HEK293 (cell line): Measurements from ENCODE around the gene LETM1.

Experiments
- CTCF ChIA-PET: fragments of 350-600 bp; formaldehyde crosslinking; extraction: SDS; loops from one replicate; lab custom pipeline; 2021; ENCODE audit warnings: antibody characterized with exemption; lab: Yijun Ruan, JAX
- POLR2A ChIA-PET: fragments of 300-600 bp; formaldehyde crosslinking; extraction: SDS; loops from one replicate; lab custom pipeline; 2020; ENCODE audit warnings: antibody characterized with exemption, inconsistent platforms; lab: Yijun Ruan, JAX
- H3K27ac ChIP-seq: fragments of 200-500 bp; sonication (Bioruptor generic); 2 replicates; pipeline ENCODE4 v1.5.1; 2014; ENCODE audit warnings: low read depth, low read length, control low read depth, inconsistent platforms; ENCODE audit errors: extremely low read depth
- H3K36me3 ChIP-seq, 2 experiments: fragments of 200-500 bp in 1 of 2; sonication (Bioruptor generic) in 1 of 2; 1 replicate in 1 of 2; 2 replicates in 1 of 2; pipeline ENCODE4 v1.5.1; 2014 to 2017; ENCODE audit warnings: inconsistent platforms in 2 of 2, low read length in 2 of 2; ENCODE audit not compliant: control insufficient read depth in 2 of 2, insufficient read depth in 1 of 2
- H3K4me1 ChIP-seq: fragments of 200-500 bp; sonication (Bioruptor generic); 2 replicates; pipeline ENCODE4 v1.5.1; 2014; ENCODE audit warnings: mild to moderate bottlenecking, low read length, inconsistent platforms; ENCODE audit not compliant: control insufficient read depth, insufficient read depth
- H3K4me3 ChIP-seq: 2 replicates; pipeline ENCODE4 v1.5.1; 2011; ENCODE audit warnings: low read depth, mild to moderate bottlenecking, control low read depth, low read length, moderate library complexity
- H3K9me3 ChIP-seq: fragments of 200-500 bp; sonication (Bioruptor generic); 2 replicates; pipeline ENCODE4 v1.5.1; 2014; ENCODE audit warnings: low read depth, low read length, inconsistent platforms; ENCODE audit not compliant: control insufficient read depth, insufficient read depth
- HOXC10 ChIP-seq: sonication (generic); formaldehyde crosslinking; IDR thresholded peaks from 2 replicates; pipeline ENCODE4 v1.8.1; 2023; ENCODE audit warnings: mild to moderate bottlenecking, missing genetic modification reagents
- KLF8 ChIP-seq: fragments of 450-650 bp; formaldehyde crosslinking; IDR thresholded peaks from 2 replicates; pipeline ENCODE4 v1.5.1; 2016; ENCODE audit warnings: missing biosample characterization, missing genetic modification characterization
- SCRT2 ChIP-seq: fragments of 450-650 bp; formaldehyde crosslinking; IDR thresholded peaks from 2 replicates; pipeline ENCODE4 v1.5.1; 2016; ENCODE audit warnings: missing biosample characterization, missing genetic modification characterization
- SP7 ChIP-seq: fragments of 450-650 bp; formaldehyde crosslinking; IDR thresholded peaks from 2 replicates; pipeline ENCODE4 v1.5.1; 2016; ENCODE audit warnings: missing biosample characterization, missing genetic modification characterization
- ZBTB1 ChIP-seq: fragments of 450-650 bp; formaldehyde crosslinking; IDR thresholded peaks from 2 replicates; pipeline ENCODE4 v1.5.1; 2016; ENCODE audit warnings: missing biosample characterization, missing genetic modification characterization
- ZBTB17 ChIP-seq: fragments of 450-650 bp; formaldehyde crosslinking; IDR thresholded peaks from 2 replicates; pipeline ENCODE4 v1.5.1; 2016; ENCODE audit warnings: missing biosample characterization, missing genetic modification characterization
- ZBTB48 ChIP-seq: fragments of 450-650 bp; formaldehyde crosslinking; IDR thresholded peaks from 2 replicates; pipeline ENCODE4 v1.5.1; 2016; ENCODE audit warnings: missing biosample characterization, missing genetic modification characterization
- ZBTB7A ChIP-seq: fragments of 450-650 bp; formaldehyde crosslinking; IDR thresholded peaks from 2 replicates; pipeline ENCODE4 v1.5.1; 2016; ENCODE audit warnings: low read depth, missing biosample characterization, missing genetic modification characterization
- ZNF16 ChIP-seq: fragments of 450-650 bp; formaldehyde crosslinking; IDR thresholded peaks from 2 replicates; pipeline ENCODE4 v1.5.1; 2016; ENCODE audit warnings: low read depth, missing biosample characterization, missing genetic modification characterization
- ZNF184 ChIP-seq: fragments of 450-650 bp; IDR thresholded peaks from 2 replicates; pipeline ENCODE4 v1.5.1; 2018; ENCODE audit warnings: missing biosample characterization, mild to moderate bottlenecking, missing genetic modification characterization
- ZNF23 ChIP-seq: fragments of 450-650 bp; formaldehyde crosslinking; IDR thresholded peaks from 2 replicates; pipeline ENCODE4 v1.5.1; 2016; ENCODE audit warnings: missing biosample characterization, missing genetic modification characterization, borderline replicate concordance
- ZNF292 ChIP-seq: fragments of 450-650 bp; formaldehyde crosslinking; IDR thresholded peaks from 2 replicates; pipeline ENCODE4 v1.5.1; 2016; ENCODE audit warnings: low read depth, missing biosample characterization, missing genetic modification characterization, borderline replicate concordance
- ZNF302 ChIP-seq: fragments of 450-650 bp; formaldehyde crosslinking; IDR thresholded peaks from 2 replicates; pipeline ENCODE4 v1.5.1; 2016; ENCODE audit warnings: missing biosample characterization, missing genetic modification characterization, low read depth
- ZNF426 ChIP-seq: fragments of 450-650 bp; formaldehyde crosslinking; IDR thresholded peaks from 2 replicates; pipeline ENCODE4 v1.5.1; 2017; ENCODE audit warnings: missing biosample characterization, missing genetic modification characterization, mild to moderate bottlenecking, inconsistent platforms, moderate library complexity
- ZNF473 ChIP-seq: fragments of 450-650 bp; formaldehyde crosslinking; IDR thresholded peaks from 2 replicates; pipeline ENCODE4 v1.5.1; 2017; ENCODE audit warnings: missing biosample characterization, missing genetic modification characterization
- ZNF529 ChIP-seq: fragments of 450-650 bp; formaldehyde crosslinking; IDR thresholded peaks from 2 replicates; pipeline ENCODE4 v1.5.1; 2017; ENCODE audit warnings: missing genetic modification characterization, missing biosample characterization; ENCODE audit not compliant: insufficient replicate concordance
- ZNF549 ChIP-seq: fragments of 450-650 bp; IDR thresholded peaks from 2 replicates; pipeline ENCODE4 v1.5.1; 2018; ENCODE audit warnings: missing biosample characterization, missing genetic modification characterization, mild to moderate bottlenecking, inconsistent platforms, moderate library complexity
- ZNF629 ChIP-seq: fragments of 450-650 bp; formaldehyde crosslinking; IDR thresholded peaks from 2 replicates; pipeline ENCODE4 v1.5.1; 2017; ENCODE audit warnings: missing biosample characterization, missing genetic modification characterization
- ZNF660 ChIP-seq: fragments of 450-650 bp; IDR thresholded peaks from 2 replicates; pipeline ENCODE4 v1.5.1; 2018; ENCODE audit warnings: missing biosample characterization, mild to moderate bottlenecking, missing genetic modification characterization
- ZSCAN30 ChIP-seq: fragments of 450-650 bp; IDR thresholded peaks from 2 replicates; pipeline ENCODE4 v1.5.1; 2018; ENCODE audit warnings: missing biosample characterization, mild to moderate bottlenecking, missing genetic modification characterization, moderate library complexity
- TF ChIP-seq, protein P1 (sequence below): fragments of 450-650 bp; formaldehyde crosslinking; IDR thresholded peaks from 2 replicates; pipeline ENCODE4 v1.5.1; 2016; ENCODE audit warnings: missing biosample characterization, missing genetic modification characterization
- TF ChIP-seq, protein P2 (sequence below): sonication (generic); formaldehyde crosslinking; IDR thresholded peaks from 2 replicates; pipeline ENCODE4 v1.8.1; 2022; ENCODE audit warnings: mild to moderate bottlenecking, moderate library complexity, missing genetic modification reagents
- TF ChIP-seq, protein P3 (sequence below): fragments of 450-650 bp; formaldehyde crosslinking; IDR thresholded peaks from 2 replicates; pipeline ENCODE4 v1.5.1; 2016; ENCODE audit warnings: missing biosample characterization, missing genetic modification characterization

The LETM1 gene

DNA sequence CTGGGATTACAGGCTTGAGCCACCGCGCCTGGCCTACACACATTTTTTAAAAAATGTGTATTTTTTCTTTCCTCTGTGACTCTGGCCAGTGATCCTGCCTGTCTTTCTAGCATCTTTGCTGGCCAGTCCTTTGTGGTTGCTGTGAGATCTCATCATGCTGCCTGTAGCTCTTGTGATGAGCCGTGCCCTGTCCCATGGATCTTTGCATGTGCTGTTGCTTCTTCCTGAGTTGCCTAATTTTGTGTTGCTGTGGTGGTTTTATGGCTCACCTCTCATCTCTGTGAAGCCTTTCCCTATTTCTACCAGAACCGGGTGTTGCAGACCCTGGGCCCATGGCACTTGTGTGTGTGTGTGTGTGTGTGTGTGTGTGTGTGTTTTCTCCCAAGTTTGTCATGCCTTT lies 23.5 kb upstream of the LETM1 start:
- ChIA-PET POLR2A (no interaction called here), CTCF (interaction anchor here (0.7 to 2.2 kb wide), 2 partner anchors 20 to 38 kb away, joined by 3 to 9 read pairs; no protein-coding TSS in a partner anchor)
- H3K9me3 ChIP-seq: no peaks in the 10 kb centered on the region
- peak; percentile 79; the same call in 1 of the 2 replicates for TF ChIP-seq ZBTB17 (tag by site-specific recombination)
- no peak for TF ChIP-seq KLF8
- no peak for TF ChIP-seq ZNF184 (tag by site-specific recombination)
- no peak for TF ChIP-seq ZNF302 (tag by site-specific recombination)
- no peak for TF ChIP-seq ZNF23 (tag by site-specific recombination)
- peak; percentile 92 for TF ChIP-seq SCRT2 (tag by site-specific recombination)
- no peak for TF ChIP-seq ZBTB48 (tag by site-specific recombination)
- TF ChIP-seq ZNF426: no peak
- no peaks in the 10 kb centered on the region; a peak in 1 of 3 replicates for H3K36me3 ChIP-seq
- no peaks in the 10 kb centered on the region for H3K4me1 ChIP-seq
- H3K4me3 ChIP-seq: no peak overlapping the region
- H3K27ac ChIP-seq: no peak overlapping the region

DNA sequence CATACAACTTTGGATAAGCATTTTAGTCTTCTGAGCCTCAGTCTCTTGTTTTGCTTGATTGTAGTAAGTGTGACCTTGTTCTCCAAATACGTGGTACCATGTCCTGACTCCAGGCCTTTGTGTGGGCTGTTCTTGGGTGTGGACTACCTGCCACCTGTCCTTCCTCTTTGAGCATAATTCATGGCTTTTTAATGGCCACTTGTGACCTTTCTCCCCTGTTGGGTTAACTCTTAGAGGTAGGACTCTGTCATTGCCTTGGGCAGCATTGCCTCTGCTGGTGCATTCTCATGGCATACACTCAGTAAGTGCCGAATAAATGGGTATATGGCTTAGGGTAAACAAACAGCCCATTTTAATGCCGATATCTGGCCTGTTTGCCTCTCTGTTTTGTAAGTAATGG lies 18.2 kb upstream of the LETM1 start:
- TF ChIP-seq, protein P1, sequence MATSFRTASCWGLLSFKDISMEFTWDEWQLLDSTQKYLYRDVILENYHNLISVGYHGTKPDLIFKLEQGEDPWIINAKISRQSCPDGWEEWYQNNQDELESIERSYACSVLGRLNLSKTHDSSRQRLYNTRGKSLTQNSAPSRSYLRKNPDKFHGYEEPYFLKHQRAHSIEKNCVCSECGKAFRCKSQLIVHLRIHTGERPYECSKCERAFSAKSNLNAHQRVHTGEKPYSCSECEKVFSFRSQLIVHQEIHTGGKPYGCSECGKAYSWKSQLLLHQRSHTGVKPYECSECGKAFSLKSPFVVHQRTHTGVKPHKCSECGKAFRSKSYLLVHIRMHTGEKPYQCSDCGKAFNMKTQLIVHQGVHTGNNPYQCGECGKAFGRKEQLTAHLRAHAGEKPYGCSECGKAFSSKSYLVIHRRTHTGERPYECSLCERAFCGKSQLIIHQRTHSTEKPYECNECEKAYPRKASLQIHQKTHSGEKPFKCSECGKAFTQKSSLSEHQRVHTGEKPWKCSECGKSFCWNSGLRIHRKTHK: no peak
- TF ChIP-seq ZBTB7A (no peak), ZBTB1 (tag by site-specific recombination) (no peak), HOXC10 (CRISPR knock-in tag) (no peak), SCRT2 (tag by site-specific recombination) (peak; percentile 24; the same call in 1 of the 2 replicates)
- no peak overlapping the region for H3K27ac ChIP-seq
- ChIA-PET CTCF (interaction anchor here (1.9 kb wide), 1 partner anchor 25 kb away, joined by 11 read pairs; no protein-coding TSS in a partner anchor), POLR2A (interaction anchor here (1.6 kb wide), 1 partner anchor 10 kb away, joined by 4 read pairs; no protein-coding TSS in a partner anchor)
- H3K36me3 ChIP-seq: no peaks in the 10 kb centered on the region; a peak in 1 of 3 replicates
- no peak overlapping the region for H3K4me3 ChIP-seq
- no peaks in the 10 kb centered on the region for H3K9me3 ChIP-seq
- no peaks in the 10 kb centered on the region for H3K4me1 ChIP-seq

DNA sequence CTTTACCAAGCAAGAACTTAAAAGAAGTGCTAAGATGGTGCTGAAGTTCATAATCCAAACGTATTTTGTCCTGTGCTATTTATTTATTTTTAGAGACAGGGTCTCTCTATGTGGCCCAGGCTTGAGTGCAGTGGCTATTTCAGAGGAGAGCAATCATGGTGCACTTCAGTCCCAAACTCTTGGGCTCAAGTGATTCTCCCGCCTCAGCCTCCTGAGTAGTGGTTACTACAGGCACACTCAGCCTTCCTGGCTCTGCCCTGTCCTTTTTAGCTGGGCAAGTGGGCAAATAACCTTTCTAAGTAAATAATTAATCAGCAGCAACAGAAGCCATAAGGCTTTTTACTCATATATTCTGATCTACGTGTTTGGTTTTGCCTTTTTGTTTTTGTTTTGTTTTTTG lies 17.8 kb upstream of the LETM1 start:
- TF ChIP-seq ZNF292 (tag by site-specific recombination): no peak
- TF ChIP-seq ZNF660: peak; percentile 74; the same call in 1 of the 2 replicates
- TF ChIP-seq, all 188 proteins: peak for 1
- ChIA-PET POLR2A (interaction anchor here (1.6 kb wide), 1 partner anchor 10 kb away, joined by 4 read pairs; no protein-coding TSS in a partner anchor), CTCF (no interaction called here)
- Histone ChIP-seq H3K9me3 (no peaks in the 10 kb centered on the region), H3K4me1 (no peaks in the 10 kb centered on the region), H3K36me3 (no peaks in the 10 kb centered on the region; a peak in 1 of 3 replicates), H3K27ac (no peak overlapping the region), H3K4me3 (no peak overlapping the region)

DNA sequence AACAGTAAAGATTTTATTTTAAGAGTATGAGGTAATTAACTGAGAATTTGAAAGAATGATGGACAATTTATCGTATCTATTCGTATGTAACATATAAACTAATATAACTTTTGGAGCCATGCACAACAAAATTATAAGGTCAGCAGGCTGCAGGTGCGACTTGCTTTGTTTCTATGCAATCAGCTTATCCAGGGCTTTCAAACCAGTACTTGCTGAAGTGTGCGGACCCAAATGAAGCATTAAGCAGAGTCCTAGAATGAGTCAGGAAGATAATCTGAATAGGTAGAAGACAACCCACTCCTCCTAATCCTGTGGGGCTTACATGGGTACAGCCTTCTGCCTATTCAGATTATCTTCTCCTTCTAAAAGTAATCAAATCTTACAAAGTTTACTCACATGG lies 17.3 kb upstream of the LETM1 start:
- ChIA-PET POLR2A (no interaction called here), CTCF (interaction anchor here (0.7 kb wide), 1 partner anchor 27 kb away, joined by 3 read pairs; no protein-coding TSS in a partner anchor)
- Histone ChIP-seq H3K27ac (no peak overlapping the region), H3K4me1 (no peaks in the 10 kb centered on the region), H3K9me3 (no peaks in the 10 kb centered on the region), H3K4me3 (no peak overlapping the region; the same call in 1 of the 2 replicates), H3K36me3 (no peaks in the 10 kb centered on the region; a peak in 1 of 3 replicates)
- no peak for TF ChIP-seq ZNF473 (tag by site-specific recombination)
- TF ChIP-seq ZNF16 (tag by site-specific recombination): no peak
- no peak for TF ChIP-seq ZNF549
- no peak for TF ChIP-seq ZSCAN30 (tag by site-specific recombination)
- TF ChIP-seq ZNF629 (tag by site-specific recombination): no peak
- TF ChIP-seq SP7: no peak
- no peak for TF ChIP-seq ZNF529 (tag by site-specific recombination)
- TF ChIP-seq, protein P2, sequence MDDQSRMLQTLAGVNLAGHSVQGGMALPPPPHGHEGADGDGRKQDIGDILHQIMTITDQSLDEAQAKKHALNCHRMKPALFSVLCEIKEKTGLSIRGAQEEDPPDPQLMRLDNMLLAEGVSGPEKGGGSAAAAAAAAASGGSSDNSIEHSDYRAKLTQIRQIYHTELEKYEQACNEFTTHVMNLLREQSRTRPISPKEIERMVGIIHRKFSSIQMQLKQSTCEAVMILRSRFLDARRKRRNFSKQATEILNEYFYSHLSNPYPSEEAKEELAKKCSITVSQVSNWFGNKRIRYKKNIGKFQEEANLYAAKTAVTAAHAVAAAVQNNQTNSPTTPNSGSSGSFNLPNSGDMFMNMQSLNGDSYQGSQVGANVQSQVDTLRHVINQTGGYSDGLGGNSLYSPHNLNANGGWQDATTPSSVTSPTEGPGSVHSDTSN (CRISPR knock-in tag): no peak
- TF ChIP-seq, protein P3, sequence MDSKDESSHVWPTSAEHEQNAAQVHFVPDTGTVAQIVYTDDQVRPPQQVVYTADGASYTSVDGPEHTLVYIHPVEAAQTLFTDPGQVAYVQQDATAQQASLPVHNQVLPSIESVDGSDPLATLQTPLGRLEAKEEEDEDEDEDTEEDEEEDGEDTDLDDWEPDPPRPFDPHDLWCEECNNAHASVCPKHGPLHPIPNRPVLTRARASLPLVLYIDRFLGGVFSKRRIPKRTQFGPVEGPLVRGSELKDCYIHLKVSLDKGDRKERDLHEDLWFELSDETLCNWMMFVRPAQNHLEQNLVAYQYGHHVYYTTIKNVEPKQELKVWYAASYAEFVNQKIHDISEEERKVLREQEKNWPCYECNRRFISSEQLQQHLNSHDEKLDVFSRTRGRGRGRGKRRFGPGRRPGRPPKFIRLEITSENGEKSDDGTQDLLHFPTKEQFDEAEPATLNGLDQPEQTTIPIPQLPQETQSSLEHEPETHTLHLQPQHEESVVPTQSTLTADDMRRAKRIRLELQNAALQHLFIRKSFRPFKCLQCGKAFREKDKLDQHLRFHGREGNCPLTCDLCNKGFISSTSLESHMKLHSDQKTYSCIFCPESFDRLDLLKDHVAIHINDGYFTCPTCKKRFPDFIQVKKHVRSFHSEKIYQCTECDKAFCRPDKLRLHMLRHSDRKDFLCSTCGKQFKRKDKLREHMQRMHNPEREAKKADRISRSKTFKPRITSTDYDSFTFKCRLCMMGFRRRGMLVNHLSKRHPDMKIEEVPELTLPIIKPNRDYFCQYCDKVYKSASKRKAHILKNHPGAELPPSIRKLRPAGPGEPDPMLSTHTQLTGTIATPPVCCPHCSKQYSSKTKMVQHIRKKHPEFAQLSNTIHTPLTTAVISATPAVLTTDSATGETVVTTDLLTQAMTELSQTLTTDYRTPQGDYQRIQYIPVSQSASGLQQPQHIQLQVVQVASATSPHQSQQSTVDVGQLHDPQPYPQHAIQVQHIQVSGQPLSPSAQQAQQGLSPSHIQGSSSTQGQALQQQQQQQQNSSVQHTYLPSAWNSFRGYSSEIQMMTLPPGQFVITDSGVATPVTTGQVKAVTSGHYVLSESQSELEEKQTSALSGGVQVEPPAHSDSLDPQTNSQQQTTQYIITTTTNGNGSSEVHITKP: no peak
